ENCODE measurements around the gene TRPV6. TPM values are rescaled to one million over a fixed set of nuclear protein-coding genes. Genes with fewer than 3 reads are reported as not detected.

TRPV6 gene
- total RNA-seq, 1 experiment from 2014 or later: 4.0 TPM

DNA sequence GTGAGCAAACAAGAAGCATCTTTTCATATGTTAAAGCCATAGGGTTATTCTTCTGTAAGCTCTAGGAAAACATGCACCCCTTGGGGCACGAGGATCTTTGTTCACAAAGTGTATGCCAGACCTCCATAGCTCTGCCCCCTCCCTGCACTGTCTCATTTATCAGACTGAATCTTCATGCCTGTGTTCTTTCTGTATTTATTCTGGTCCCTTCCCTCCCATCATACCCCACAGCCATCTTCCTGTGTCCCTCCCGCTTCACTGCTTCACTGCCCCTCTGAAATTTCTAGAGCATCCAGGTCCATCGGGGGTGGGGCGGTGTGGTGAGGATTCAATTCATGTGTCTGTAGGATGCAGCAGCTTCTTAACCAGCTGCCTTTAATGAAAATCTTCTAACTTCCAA lies 23.2 kb downstream of the TRPV6 start:
- no peak for DNase-seq
- Mint-ChIP-seq H3K36me3 (ENCODE audit: insufficient read depth, unreplicated experiment) (no peaks in the 10 kb centered on the region), H3K9me3 (ENCODE audit: unreplicated experiment) (no peaks in the 10 kb centered on the region), H3K27me3 (ENCODE audit: insufficient read depth, unreplicated experiment) (peaks cover 2% of the 10 kb centered on the region), H3K4me1 (ENCODE audit: low read depth, unreplicated experiment) (no peaks in the 10 kb centered on the region), H3K27ac (ENCODE audit: unreplicated experiment) (no peak overlapping the region), H3K4me3 (ENCODE audit: unreplicated experiment) (no peak overlapping the region)
- no peaks in the 10 kb centered on the region for H3K9me3 ChIP-seq
- H3K4me3 ChIP-seq (ENCODE audit: low read depth, low read length): no peak overlapping the region
- no peaks in the 10 kb centered on the region for H3K4me1 ChIP-seq
- no TSS peak for BruUV-seq (replicated peaks)
- CTCF ChIA-PET: no interaction called here
- intact Hi-C loops (cut with micrococcal nuclease; ENCODE audit: unreplicated experiment): no loop called here
- POLR2A ChIA-PET: no interaction called here
- H3K27me3 ChIP-seq (replicated peaks; ENCODE audit: control insufficient read depth, insufficient read depth, low read length): no peaks in the 10 kb centered on the region
- TF ChIP-seq, protein P1, sequence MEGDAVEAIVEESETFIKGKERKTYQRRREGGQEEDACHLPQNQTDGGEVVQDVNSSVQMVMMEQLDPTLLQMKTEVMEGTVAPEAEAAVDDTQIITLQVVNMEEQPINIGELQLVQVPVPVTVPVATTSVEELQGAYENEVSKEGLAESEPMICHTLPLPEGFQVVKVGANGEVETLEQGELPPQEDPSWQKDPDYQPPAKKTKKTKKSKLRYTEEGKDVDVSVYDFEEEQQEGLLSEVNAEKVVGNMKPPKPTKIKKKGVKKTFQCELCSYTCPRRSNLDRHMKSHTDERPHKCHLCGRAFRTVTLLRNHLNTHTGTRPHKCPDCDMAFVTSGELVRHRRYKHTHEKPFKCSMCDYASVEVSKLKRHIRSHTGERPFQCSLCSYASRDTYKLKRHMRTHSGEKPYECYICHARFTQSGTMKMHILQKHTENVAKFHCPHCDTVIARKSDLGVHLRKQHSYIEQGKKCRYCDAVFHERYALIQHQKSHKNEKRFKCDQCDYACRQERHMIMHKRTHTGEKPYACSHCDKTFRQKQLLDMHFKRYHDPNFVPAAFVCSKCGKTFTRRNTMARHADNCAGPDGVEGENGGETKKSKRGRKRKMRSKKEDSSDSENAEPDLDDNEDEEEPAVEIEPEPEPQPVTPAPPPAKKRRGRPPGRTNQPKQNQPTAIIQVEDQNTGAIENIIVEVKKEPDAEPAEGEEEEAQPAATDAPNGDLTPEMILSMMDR (IDR thresholded peaks at IDR 0.05; ENCODE audit: insufficient read depth in 1 of 2, low read depth in 1 of 2, low read length in 1 of 2, severe bottlenecking in 1 of 2, unreplicated experiment in 1 of 2): no peak
- H3K36me3 ChIP-seq (ENCODE audit: control insufficient read depth, insufficient read depth, low read length): no peaks in the 10 kb centered on the region

DNA sequence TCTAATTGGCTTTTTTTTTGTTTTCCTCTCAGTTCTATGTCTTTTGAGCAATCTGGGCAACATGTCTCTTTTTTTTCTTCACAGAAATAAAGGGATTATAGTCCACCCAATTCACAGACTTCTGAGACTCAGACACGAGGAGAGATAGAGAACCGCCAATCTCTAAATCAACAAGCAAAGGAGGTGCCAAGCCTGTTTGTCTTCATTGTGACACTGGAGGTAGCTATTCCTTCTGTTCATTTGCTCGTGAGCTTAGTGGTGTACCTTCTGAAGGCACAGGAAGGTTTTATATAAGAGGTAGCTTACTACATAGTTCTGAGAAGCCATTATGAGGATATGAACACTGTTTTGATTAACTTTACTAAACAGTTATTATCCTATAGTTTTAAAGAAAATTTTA lies 24.6 kb downstream of the TRPV6 start:
- Mint-ChIP-seq H3K27ac (ENCODE audit: unreplicated experiment) (no peak overlapping the region), H3K4me1 (ENCODE audit: low read depth, unreplicated experiment) (no peaks in the 10 kb centered on the region), H3K27me3 (ENCODE audit: insufficient read depth, unreplicated experiment) (peaks cover 8% of the 10 kb centered on the region), H3K36me3 (ENCODE audit: insufficient read depth, unreplicated experiment) (no peaks in the 10 kb centered on the region), H3K4me3 (ENCODE audit: unreplicated experiment) (no peak overlapping the region), H3K9me3 (ENCODE audit: unreplicated experiment) (no peaks in the 10 kb centered on the region)
- Histone ChIP-seq H3K36me3 (ENCODE audit: control insufficient read depth, insufficient read depth, low read length) (no peaks in the 10 kb centered on the region), H3K27me3 (replicated peaks; ENCODE audit: control insufficient read depth, insufficient read depth, low read length) (no peaks in the 10 kb centered on the region), H3K4me3 (ENCODE audit: low read depth, low read length) (no peak overlapping the region), H3K9me3 (no peaks in the 10 kb centered on the region), H3K4me1 (no peaks in the 10 kb centered on the region)
- BruUV-seq (replicated peaks): no TSS peak
- CTCF ChIA-PET: no interaction called here
- TF ChIP-seq, protein P1 (IDR thresholded peaks at IDR 0.05; ENCODE audit: insufficient read depth in 1 of 2, low read depth in 1 of 2, low read length in 1 of 2, severe bottlenecking in 1 of 2, unreplicated experiment in 1 of 2): no peak
- POLR2A ChIA-PET: no interaction called here
- DNase-seq: no peak
- intact Hi-C loops (cut with micrococcal nuclease; ENCODE audit: unreplicated experiment): no loop called here

DNA sequence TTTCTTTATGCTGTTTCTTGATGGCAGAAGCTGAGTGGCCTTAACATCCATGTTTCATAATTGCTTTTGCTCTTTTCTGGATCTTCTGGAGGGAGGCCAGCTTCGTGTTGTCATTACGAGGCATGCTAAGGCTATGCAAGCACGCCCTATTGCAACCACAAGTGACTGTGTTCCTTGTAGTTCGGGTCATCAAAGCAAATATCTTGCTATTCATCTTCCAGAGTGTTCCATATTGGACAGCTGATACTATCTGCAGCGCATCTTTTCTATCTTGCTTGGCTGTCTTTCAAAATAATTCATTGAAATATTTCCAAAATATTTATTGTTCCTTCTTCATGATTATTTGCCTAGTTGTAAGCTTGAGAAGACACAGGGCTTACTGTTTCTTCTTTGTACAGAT lies 25.7 kb downstream of the TRPV6 start:
- Mint-ChIP-seq H3K4me1 (ENCODE audit: low read depth, unreplicated experiment) (no peaks in the 10 kb centered on the region), H3K27ac (ENCODE audit: unreplicated experiment) (no peak overlapping the region), H3K4me3 (ENCODE audit: unreplicated experiment) (no peak overlapping the region), H3K9me3 (ENCODE audit: unreplicated experiment) (no peaks in the 10 kb centered on the region), H3K36me3 (ENCODE audit: insufficient read depth, unreplicated experiment) (no peaks in the 10 kb centered on the region), H3K27me3 (ENCODE audit: insufficient read depth, unreplicated experiment) (peaks cover 9% of the 10 kb centered on the region)
- TF ChIP-seq, protein P1 (IDR thresholded peaks at IDR 0.05; ENCODE audit: insufficient read depth in 1 of 2, low read depth in 1 of 2, low read length in 1 of 2, severe bottlenecking in 1 of 2, unreplicated experiment in 1 of 2): no peak
- no peak for DNase-seq
- peaks cover 6% of the 10 kb centered on the region; the same call in 1 of the 2 replicates for H3K4me1 ChIP-seq
- no peaks in the 10 kb centered on the region for H3K9me3 ChIP-seq
- no peaks in the 10 kb centered on the region; the same call in 1 of the 2 replicates for H3K27me3 ChIP-seq (replicated peaks; ENCODE audit: control insufficient read depth, insufficient read depth, low read length)
- ChIA-PET CTCF (no interaction called here), POLR2A (no interaction called here)
- H3K4me3 ChIP-seq (ENCODE audit: low read depth, low read length): no peak overlapping the region
- intact Hi-C loops (cut with micrococcal nuclease; ENCODE audit: unreplicated experiment): no loop called here
- BruUV-seq (replicated peaks): no TSS peak
- H3K36me3 ChIP-seq (ENCODE audit: control insufficient read depth, insufficient read depth, low read length): no peaks in the 10 kb centered on the region

All from Caco-2 (cell line).